Measurements from ENCODE around the gene EPB41L2. TPM values are rescaled to one million over a fixed set of nuclear protein-coding genes. Genes with fewer than 3 reads are reported as not detected.
"Not testable (repeated sequence)": the region's sequence is repeated elsewhere in the genome, so short reads cannot be mapped to it uniquely, and the experiment has no call there.

EPB41L2 gene
- total RNA-seq, 2 donors from 2014 or later: 77.7 to 104 TPM

- no peak for ATAC-seq
- intact Hi-C loops (cut with DNase I, micrococcal nuclease): no loop called here
These were observed 94.6 kb downstream of the EPB41L2 start for GRCh38 chr6:130968476-130968875.

GRCh38 chr6:130967502-130968445 is 95.3 kb downstream of the EPB41L2 start:
- DNase-seq: no peak
- intact Hi-C loops (cut with DNase I, micrococcal nuclease): no loop called here
- peak; percentile 38 for ATAC-seq

More at GRCh38 chr6:130968476-130968875, 94.6 kb downstream of the EPB41L2 start:
- DNase-seq: no peak

- no peak for ATAC-seq
- intact Hi-C loops (cut with DNase I, micrococcal nuclease): no loop called here
- no peak for DNase-seq
These were observed 96.6 kb downstream of the EPB41L2 start for GRCh38 chr6:130966344-130966980.

- DNase-seq (no peak), ATAC-seq (no peak)
- intact Hi-C loops (cut with DNase I, micrococcal nuclease): no loop called here
These were observed 97.4 kb downstream of the EPB41L2 start for GRCh38 chr6:130965656-130966055.

GRCh38 chr6:130964808-130965604 is 98.0 kb downstream of the EPB41L2 start:
- intact Hi-C loops (cut with DNase I, micrococcal nuclease): no loop called here
- no peak for DNase-seq
- ATAC-seq: no peak

GRCh38 chr6:130964289-130964688 is 98.8 kb downstream of the EPB41L2 start:
- ATAC-seq: no peak
- intact Hi-C loops (cut with DNase I, micrococcal nuclease): no loop called here

GRCh38 chr6:130962966-130963365 is 100.1 kb downstream of the EPB41L2 start:
- ATAC-seq: no peak
- no peak for DNase-seq
- intact Hi-C loops (cut with DNase I, micrococcal nuclease): no loop called here

More at GRCh38 chr6:130964289-130964688, 98.8 kb downstream of the EPB41L2 start:
- DNase-seq: no peak

- DNase-seq: no peak
- intact Hi-C loops (cut with DNase I, micrococcal nuclease): no loop called here
- no peak for ATAC-seq
These were observed 101.9 kb downstream of the EPB41L2 start for GRCh38 chr6:130961148-130961547.

- ATAC-seq: no peak
These were observed 103.1 kb downstream of the EPB41L2 start for GRCh38 chr6:130959951-130960350.

GRCh38 chr6:130958468-130958867 is 104.6 kb downstream of the EPB41L2 start:
- intact Hi-C loops (cut with DNase I, micrococcal nuclease): no loop called here
- DNase-seq (no peak), ATAC-seq (no peak)

More at GRCh38 chr6:130959951-130960350, 103.1 kb downstream of the EPB41L2 start:
- intact Hi-C loops (cut with DNase I, micrococcal nuclease): no loop called here
- no peak for DNase-seq

GRCh38 chr6:130955755-130956154 is 107.3 kb downstream of the EPB41L2 start:
- intact Hi-C loops (cut with DNase I, micrococcal nuclease): no loop called here
- no peak for DNase-seq

GRCh38 chr6:130949553-130949952 is 113.5 kb downstream of the EPB41L2 start:
- intact Hi-C loops (cut with DNase I, micrococcal nuclease): no loop called here
- DNase-seq (no peak), ATAC-seq (no peak)

More at GRCh38 chr6:130955755-130956154, 107.3 kb downstream of the EPB41L2 start:
- ATAC-seq: peak; percentile 93

GRCh38 chr6:130947464-130947863 is 115.6 kb downstream of the EPB41L2 start:
- intact Hi-C loops (cut with DNase I, micrococcal nuclease): no loop called here
- peak; percentile 35 for ATAC-seq
- DNase-seq: no peak

- DNase-seq (no peak), ATAC-seq (no peak)
- intact Hi-C loops (cut with DNase I, micrococcal nuclease): no loop called here
These were observed 117.0 kb downstream of the EPB41L2 start for GRCh38 chr6:130946076-130946475.

GRCh38 chr6:130945401-130945919 is 117.6 kb downstream of the EPB41L2 start:
- peak; percentile 22 for ATAC-seq
- intact Hi-C loops (cut with DNase I, micrococcal nuclease): no loop called here
- DNase-seq: no peak

GRCh38 chr6:130944486-130944885 is 118.6 kb downstream of the EPB41L2 start:
- ATAC-seq: no peak
- DNase-seq: no peak
- intact Hi-C loops (cut with DNase I, micrococcal nuclease): no loop called here

- intact Hi-C loops (cut with DNase I, micrococcal nuclease): no loop called here
- DNase-seq (peak in 1 of 2 donors; percentile 39), ATAC-seq (peak; percentile 95)
These were observed 119.3 kb downstream of the EPB41L2 start for GRCh38 chr6:130943738-130944137.

- ATAC-seq; DNase-seq; intact Hi-C loops (cut with DNase I, micrococcal nuclease): not testable (repeated sequence)
These were observed 120.3 kb downstream of the EPB41L2 start for GRCh38 chr6:130942752-130943151.
